ENCODE results near the gene ALDH5A1.
"Not testable (repeated sequence)": the region's sequence is repeated elsewhere in the genome, so short reads cannot be mapped to it uniquely, and the experiment has no call there.

ALDH5A1 gene

GRCh38 chr6:24486065-24486464, 8.7 kb upstream of the ALDH5A1 start:
- DNase-seq (ENCODE audit: low read depth in 3 of 3), result no peak

DNA sequence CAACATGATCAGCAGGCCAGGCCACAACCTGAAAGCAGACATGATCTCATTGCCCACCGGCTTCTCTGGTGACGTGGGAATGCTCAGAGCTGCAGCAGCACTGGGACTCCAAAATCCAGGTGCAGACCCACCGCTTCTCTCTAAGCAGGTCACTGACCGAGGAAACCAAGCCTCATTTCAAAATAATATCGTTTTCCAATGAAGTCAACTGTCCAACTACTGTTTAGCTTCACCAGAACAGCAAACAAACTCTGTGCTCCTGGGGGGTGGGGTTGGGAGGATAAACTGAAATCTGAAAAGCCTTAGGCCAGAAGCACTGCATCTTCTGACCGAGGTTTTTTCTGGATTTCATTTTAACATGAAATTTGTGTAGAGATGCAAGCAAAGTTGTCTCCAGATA, 5.3 kb upstream of the ALDH5A1 start, which contains the start of gene GPLD1:
TSS of gene GPLD1 (minus strand) at position 109 of the 400 bp plus-strand sequence. CDS start at position 42, 67 bp downstream.
- DNase-seq (ENCODE audit: low read depth in 3 of 3), result no peak

DNA sequence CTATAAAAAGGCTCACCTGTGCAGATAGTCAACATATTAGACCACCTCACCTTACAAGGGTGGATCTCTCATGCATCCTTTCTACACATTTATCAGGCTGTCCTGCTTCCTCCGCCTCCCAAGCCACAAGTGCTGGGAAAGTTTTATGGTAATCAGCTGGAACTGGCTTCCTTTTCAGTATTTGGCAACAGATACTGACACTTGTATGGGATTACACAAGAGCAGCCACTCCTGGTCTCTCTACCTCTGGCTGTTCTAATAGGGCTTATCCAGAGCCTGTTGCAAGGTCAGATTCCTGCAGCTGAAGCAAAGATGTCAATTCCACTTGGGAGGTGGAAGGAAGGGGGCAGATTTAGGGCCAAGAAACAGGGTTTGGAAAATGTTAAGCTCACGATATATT, 4.9 kb upstream of the ALDH5A1 start:
- no peak for DNase-seq (ENCODE audit: low read depth in 3 of 3)

DNA sequence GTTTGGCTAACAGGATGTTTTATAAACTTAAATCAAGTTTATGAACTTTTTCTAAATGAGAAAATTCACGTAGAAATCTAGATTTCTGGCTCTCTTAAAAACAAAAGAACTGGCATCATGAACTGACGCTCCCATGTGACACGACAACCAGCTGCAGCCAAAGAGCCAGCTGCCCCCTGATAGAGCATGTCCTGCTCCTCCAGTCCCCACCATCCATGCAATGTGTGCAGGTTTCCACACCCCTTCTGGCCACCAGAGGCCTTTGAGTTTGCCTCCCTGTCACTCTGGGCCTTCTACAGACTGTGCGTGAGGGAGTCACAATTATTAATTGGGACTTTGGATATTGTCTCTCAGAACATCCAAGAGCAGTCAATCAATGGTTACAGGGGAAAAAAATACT, 3.8 kb upstream of the ALDH5A1 start:
- DNase-seq (ENCODE audit: low read depth in 3 of 3), result no peak

DNA sequence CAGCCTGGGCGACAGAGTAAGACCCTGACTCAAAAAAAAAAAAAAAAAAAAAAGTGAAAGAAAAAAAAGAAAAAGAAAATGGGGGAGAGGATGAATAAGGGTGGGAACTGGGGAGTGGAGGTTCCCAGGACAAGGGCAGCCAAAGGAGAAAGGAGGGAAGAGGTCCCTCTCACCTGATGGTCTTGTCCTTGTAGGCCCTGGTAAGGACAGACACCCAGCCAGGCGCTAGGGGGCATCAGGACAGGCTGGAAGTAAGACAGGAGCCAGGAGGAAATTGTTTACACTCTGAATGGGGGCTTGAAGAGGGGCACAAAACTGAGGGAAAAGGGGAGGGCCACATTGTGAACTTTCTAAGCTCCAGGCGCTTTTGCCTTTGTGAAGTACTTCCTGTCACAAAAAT, 2.3 kb upstream of the ALDH5A1 start:
- no peak for DNase-seq (ENCODE audit: low read depth in 3 of 3)

DNA sequence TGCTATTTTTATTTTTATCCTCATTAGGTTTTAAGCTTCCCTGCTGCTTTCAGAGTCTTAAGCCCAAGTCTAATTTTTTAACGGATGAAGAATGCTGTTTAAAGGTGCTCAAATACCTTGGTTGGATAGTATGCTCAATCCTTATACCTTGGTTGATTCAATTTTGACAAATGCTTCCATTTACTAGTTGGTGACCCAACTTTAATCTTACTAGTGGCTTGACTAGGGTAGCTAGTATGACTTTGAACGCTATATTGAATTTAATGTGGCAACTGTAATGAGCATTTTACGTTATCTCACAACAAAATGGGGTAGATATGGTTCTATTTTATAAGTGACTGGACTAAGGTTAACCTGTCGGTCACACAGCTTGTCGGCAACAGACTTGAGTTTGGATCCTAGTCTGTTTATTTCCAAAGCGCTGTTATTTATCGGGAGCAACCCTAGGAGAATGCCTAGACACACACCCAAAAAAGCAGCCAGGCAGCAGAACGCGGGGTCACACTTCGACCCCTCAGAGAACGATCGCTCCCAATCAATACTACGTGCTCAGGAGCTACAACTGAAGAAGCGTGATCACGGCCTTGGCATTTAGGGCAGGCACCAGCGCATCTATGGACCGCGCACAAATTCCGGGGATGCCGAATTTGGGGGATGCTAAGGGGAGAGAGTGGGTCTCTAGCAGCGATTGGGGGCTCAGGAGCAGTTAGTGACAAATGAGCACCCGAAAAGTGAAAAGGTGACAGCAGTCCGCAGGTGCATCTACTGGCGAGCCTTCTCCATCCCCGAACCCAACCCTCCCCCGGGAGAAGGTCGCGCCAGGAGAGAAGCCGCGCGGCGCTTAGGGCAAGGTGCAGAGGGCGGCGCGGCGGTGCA, 586 bp upstream of the ALDH5A1 start:
- peak in 1 of 3 experiments; percentile 2 for DNase-seq (ENCODE audit: low read depth in 3 of 3)

DNA sequence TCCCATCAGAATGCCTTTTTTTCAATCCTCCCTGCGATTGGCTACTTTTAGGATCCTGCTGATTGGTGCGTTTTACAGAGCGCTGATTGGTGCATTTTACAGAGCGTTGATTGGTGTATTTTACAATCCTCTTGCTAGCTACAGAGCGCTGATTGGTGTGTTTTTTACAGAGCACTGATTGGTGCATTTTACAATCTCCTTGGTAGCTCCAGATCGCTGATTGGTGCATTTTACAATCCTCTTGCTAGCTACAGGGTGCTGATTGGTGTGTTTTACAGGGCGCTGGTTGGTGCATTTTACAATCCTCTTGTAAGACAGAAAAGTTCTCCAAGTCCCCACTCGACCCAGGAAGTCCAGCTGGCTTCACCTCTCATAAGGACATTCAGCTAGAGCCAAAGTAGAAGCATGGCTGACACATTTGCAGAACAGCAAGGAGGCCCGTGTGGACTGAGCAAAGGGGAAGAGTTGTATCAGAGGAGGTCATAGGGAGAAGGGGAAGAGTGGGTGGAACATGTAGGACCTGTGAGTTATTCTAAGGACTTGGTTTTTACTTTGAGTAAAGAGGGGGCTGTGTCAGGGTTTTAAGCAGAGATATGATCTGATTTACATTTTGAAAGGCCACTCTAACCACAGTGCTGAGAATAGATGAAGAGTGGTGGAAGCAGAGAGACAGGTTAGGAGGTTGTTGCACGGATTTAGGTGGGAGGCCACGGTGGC, 2.6 kb downstream of the ALDH5A1 start:
- no peak for DNase-seq (ENCODE audit: low read depth in 3 of 3)

DNA sequence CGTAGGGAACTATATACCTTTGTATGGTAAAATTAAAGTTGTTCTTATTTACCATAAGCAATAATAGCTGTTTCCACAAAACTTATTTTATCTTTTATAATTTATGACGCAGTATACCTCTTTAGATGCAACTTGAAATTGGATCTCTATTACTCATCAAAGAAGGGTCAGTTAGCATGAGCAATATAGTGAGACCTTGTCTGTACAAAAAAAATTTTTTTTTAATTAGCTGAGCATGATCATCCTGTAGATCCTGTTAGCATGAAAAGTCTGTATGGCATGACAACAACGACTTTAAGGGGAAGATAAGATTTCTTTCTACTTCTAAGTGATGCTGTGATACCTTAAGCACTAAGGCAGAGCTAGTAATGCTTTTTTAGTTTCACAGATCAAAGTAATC, 5.9 kb downstream of the ALDH5A1 start:
- no peak for DNase-seq (ENCODE audit: low read depth in 3 of 3)

DNA sequence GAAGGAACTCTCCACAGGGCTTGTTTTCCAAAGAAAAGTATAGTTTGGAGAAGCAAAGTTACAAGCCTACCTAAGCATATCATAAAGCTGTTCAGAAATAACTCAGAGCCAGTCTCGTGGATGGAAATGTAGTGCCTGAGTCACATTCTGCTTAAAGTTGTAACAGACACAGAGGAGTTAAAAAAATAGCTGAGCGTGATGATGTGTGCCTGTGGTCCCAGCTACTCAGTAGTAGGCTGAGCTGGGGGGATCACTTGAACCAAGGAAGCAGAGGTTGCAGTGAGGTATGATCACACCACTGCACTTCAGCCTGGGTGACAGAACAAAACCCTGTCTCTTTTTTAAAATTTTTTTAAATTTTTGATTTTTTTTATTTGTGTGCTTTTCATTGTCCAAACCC, 6.6 kb downstream of the ALDH5A1 start:
- DNase-seq (ENCODE audit: low read depth in 3 of 3), result no peak

GRCh38 chr6:24501914-24502313, 7.1 kb downstream of the ALDH5A1 start:
- DNase-seq (ENCODE audit: low read depth in 3 of 3), result no peak

DNA sequence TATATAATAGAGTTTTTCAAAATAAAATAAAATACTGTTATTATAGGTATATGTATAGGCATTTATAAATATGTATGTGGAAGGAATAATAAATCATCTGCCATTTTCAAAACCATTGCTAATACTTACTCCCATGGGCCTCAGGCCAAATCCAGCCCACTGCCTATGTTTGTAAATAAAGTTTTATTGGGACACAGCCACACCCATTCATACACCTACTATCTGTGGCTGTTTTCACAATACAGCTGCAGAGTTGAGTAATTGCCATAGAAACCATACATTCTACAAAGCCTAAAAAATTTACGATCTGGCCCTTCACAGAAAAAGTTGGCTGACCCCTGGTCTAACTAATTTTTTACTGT, 9.5 kb downstream of the ALDH5A1 start:
- DNase-seq (ENCODE audit: low read depth in 3 of 3), result no peak

- no peak for DNase-seq (ENCODE audit: low read depth in 3 of 3)
These were observed 10.1 kb downstream of the ALDH5A1 start for GRCh38 chr6:24504649-24505586.

DNA sequence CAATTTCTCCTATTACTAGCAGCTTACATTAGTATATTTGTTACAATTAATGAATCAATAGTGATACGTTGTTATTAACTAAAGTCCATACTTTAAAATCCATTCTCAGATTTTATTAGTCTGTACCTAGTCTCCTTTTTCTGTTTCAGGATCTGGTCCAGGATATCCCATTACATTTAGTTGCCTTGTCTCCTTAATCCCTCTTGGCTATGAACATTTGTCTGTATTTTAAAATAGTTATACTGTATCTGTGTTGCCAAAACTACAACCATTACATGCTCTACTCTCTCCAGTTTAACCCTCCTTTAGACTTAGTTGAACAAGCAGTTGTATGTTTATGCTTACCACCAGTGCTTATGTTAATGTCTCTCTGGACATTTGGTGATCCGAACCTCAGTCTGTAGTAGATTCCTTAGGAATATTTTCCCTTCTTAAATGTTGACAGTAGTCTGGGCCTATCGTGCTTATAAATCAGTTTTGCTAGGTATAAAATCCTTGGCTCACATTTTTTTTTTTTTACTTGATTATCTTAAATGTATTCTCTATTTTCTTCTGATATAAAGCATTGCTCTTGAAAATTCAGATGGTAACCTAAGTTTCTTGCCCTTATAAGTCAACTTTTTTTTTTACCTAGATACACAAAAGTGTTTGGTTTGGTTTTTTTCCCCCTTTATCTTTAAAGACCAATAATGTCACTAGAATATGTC, 12.2 kb downstream of the ALDH5A1 start:
- DNase-seq (ENCODE audit: low read depth in 3 of 3), result no peak

GRCh38 chr6:24511976-24512375, 17.2 kb downstream of the ALDH5A1 start:
- DNase-seq (ENCODE audit: low read depth in 3 of 3), result not testable (repeated sequence)

- DNase-seq (ENCODE audit: low read depth in 3 of 3), result no peak
These were observed 18.8 kb downstream of the ALDH5A1 start for GRCh38 chr6:24513602-24514001.

GRCh38 chr6:24517659-24518543, 23.1 kb downstream of the ALDH5A1 start:
- DNase-seq (ENCODE audit: low read depth in 3 of 3), result no peak

DNA sequence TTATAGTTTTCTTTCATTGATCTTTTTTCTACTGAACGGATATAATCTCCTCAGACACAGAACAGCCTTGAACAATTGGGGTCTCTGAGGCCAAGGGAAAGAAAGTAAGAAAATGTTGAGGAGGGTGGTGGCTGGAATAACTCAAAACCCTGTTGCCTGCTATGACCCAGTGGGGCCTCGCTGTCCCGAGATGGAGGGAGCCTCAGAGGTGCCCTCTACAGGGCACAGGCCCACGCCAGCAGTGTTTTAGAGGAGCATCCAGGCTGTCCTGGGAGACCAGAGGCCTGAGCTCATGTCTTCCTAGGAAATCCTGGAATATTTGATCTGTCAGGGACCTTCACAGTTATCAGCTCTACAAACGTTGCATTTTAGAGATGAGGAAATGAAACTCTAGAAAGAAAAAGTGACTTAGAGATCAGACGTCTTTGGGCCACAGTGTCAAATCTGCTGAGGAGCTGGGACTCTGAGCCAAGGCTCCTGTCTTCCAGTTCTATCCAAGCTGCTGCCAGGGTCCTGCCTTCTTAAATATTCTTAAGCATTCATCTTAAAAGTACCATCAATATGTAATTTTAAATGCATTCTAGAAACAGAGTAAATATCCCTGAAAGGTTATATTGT, 26.3 kb downstream of the ALDH5A1 start:
- peak in 2 of 3 experiments; percentile 3 to 4 for DNase-seq (ENCODE audit: low read depth in 3 of 3)

GRCh38 chr6:24522228-24523176, 27.7 kb downstream of the ALDH5A1 start:
- DNase-seq (ENCODE audit: low read depth in 3 of 3), result no peak

- no peak for DNase-seq (ENCODE audit: low read depth in 3 of 3)
These were observed 29.6 kb downstream of the ALDH5A1 start for GRCh38 chr6:24524329-24524728.
